Natural killer cell (primary cell): ENCODE data around the gene ZFYVE27. TPM values are rescaled to one million over a fixed set of nuclear protein-coding genes. Genes with fewer than 3 reads are reported as not detected.

Experiments
- ATAC-seq, 3 donors: fragments of 150-1000 bp in 2 of 3; fragments of 200-7000 bp in 1 of 3; cut with Tn5 transposase; 1 replicate in 1 of 3; 2 replicates in 2 of 3; pipeline ENCODE4 v1.10.0; 2021; ENCODE audit warnings: mild to moderate bottlenecking in 2 of 3, moderate library complexity in 2 of 3
- DNase-seq, 2 donors: peaks; one replicate each; pipeline versions ENCODE4 v3.0.0 to v3.0.0-alpha.2; 2013 to 2021; ENCODE audit warnings: mixed read lengths in 1 of 2
- H3K27ac ChIP-seq: one replicate; pipeline ENCODE4 v1.5.1; 2013; ENCODE audit warnings: mild to moderate bottlenecking, low read length
- H3K27me3 ChIP-seq: one replicate; pipeline ENCODE4 v1.6.1; 2013; ENCODE audit warnings: low read length; ENCODE audit not compliant: control insufficient read depth, insufficient read depth
- H3K36me3 ChIP-seq: one replicate; pipeline ENCODE4 v1.6.1; 2013; ENCODE audit warnings: low read length; ENCODE audit not compliant: control insufficient read depth, insufficient read depth
- H3K4me1 ChIP-seq: one replicate; pipeline ENCODE4 v1.6.1; 2013; ENCODE audit warnings: low read length; ENCODE audit not compliant: control insufficient read depth, insufficient read depth
- H3K4me3 ChIP-seq: one replicate; pipeline ENCODE4 v1.5.1; 2013; ENCODE audit warnings: low read length
- H3K9me3 ChIP-seq: one replicate; pipeline ENCODE4 v1.6.1; 2013; ENCODE audit warnings: low read length; ENCODE audit not compliant: control insufficient read depth, insufficient read depth
- H3K27ac Mint-ChIP-seq, 2 donors: one replicate each; pipeline ENCODE4 v1.8.0; 2022; ENCODE audit warnings: mild to moderate bottlenecking in 2 of 2, mixed read lengths in 2 of 2, moderate library complexity in 1 of 2
- H3K27me3 Mint-ChIP-seq, 2 donors: one replicate each; pipeline ENCODE4 v1.8.0; 2022; ENCODE audit warnings: low read depth in 2 of 2, mixed read lengths in 2 of 2
- H3K36me3 Mint-ChIP-seq: one replicate; pipeline ENCODE4 v1.8.0; 2022; ENCODE audit warnings: mixed read lengths
- H3K4me1 Mint-ChIP-seq, 2 donors: one replicate each; pipeline ENCODE4 v1.8.0; 2022; ENCODE audit warnings: mixed read lengths in 2 of 2
- H3K4me3 Mint-ChIP-seq: one replicate; pipeline ENCODE4 v1.8.0; 2022; ENCODE audit warnings: mild to moderate bottlenecking, moderate library complexity, mixed read lengths
- H3K9me3 Mint-ChIP-seq, 2 donors: one replicate each; pipeline ENCODE4 v1.8.0; 2022; ENCODE audit warnings: mixed read lengths in 2 of 2
- WGBS: methylation state at CpG from one replicate; pipeline ENCODE4 v1.1.7; 2013; ENCODE audit warnings: missing lambda C conversion rate; ENCODE audit not compliant: insufficient coverage; 5-methylcytosine and 5-hydroxymethylcytosine counted together
- intact Hi-C: fragments of 100-400 bp; cut with micrococcal nuclease; formaldehyde crosslinking; loops from one replicate; pipeline ENCODE4 v1.14.2; 2022
- total RNA-seq, 4 donors: library from RNA; stranded (reverse); fragments of 120-200 nt in 1 of 4; gene quantifications; one replicate each; pipeline versions ENCODE4 v1.2.3 to v1.2.4, GENCODE V29; 2013 to 2022
- TF ChIP-seq, protein P1 (sequence below): fragments of 200-600 bp; IDR thresholded peaks from one replicate; pipeline ENCODE4 v1.8.0; 2022; ENCODE audit warnings: antibody characterized with exemption

The ZFYVE27 gene
- total RNA-seq, 3 donors from 2014 or later (not counting 1 experiment from before 2014, with no cell fraction given) = 63.0 to 82.8 (median 76.4) TPM

DNA sequence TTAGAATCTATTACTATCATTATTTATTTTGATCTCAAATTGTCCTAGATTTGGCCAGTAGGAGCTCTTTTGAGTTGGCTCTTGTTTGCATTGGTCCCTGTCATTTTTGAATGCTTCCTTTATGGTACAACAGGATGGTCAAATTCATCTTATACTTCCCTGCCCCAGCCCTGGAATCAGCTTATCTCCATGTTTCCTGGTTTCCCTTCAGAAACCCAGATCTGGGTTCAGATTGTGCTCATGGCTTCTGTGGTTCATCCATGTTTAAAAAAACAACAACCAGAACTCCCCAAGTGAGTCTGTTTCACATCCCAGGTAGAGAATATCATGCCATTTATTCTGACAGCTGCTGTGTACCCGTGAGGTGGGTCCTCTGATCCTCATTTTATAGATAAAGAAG lies 10.6 kb downstream of the ZFYVE27 start:
- peaks cover 22% of the 10 kb centered on the region for H3K36me3 Mint-ChIP-seq
- no peaks in the 10 kb centered on the region for H3K9me3 ChIP-seq
- H3K36me3 ChIP-seq = peaks cover 85% of the 10 kb centered on the region
- H3K27ac Mint-ChIP-seq = no peak overlapping the region
- H3K4me1 ChIP-seq = peaks cover 3% of the 10 kb centered on the region
- intact Hi-C loops = no loop called here
- H3K27ac ChIP-seq = no peak overlapping the region
- 90% methylated on average over 1 of the region's 1 CpG for WGBS
- H3K4me3 Mint-ChIP-seq = no peak overlapping the region
- H3K4me3 ChIP-seq = no peak overlapping the region
- DNase-seq (no peak), ATAC-seq (no peak)
- TF ChIP-seq, protein P1, sequence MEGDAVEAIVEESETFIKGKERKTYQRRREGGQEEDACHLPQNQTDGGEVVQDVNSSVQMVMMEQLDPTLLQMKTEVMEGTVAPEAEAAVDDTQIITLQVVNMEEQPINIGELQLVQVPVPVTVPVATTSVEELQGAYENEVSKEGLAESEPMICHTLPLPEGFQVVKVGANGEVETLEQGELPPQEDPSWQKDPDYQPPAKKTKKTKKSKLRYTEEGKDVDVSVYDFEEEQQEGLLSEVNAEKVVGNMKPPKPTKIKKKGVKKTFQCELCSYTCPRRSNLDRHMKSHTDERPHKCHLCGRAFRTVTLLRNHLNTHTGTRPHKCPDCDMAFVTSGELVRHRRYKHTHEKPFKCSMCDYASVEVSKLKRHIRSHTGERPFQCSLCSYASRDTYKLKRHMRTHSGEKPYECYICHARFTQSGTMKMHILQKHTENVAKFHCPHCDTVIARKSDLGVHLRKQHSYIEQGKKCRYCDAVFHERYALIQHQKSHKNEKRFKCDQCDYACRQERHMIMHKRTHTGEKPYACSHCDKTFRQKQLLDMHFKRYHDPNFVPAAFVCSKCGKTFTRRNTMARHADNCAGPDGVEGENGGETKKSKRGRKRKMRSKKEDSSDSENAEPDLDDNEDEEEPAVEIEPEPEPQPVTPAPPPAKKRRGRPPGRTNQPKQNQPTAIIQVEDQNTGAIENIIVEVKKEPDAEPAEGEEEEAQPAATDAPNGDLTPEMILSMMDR = no peak
- no peaks in the 10 kb centered on the region for H3K9me3 Mint-ChIP-seq
- H3K27me3 Mint-ChIP-seq = no peaks in the 10 kb centered on the region
- no peaks in the 10 kb centered on the region for H3K27me3 ChIP-seq
- H3K4me1 Mint-ChIP-seq = peaks cover 10 to 28% of the 10 kb centered on the region in 2 donors

DNA sequence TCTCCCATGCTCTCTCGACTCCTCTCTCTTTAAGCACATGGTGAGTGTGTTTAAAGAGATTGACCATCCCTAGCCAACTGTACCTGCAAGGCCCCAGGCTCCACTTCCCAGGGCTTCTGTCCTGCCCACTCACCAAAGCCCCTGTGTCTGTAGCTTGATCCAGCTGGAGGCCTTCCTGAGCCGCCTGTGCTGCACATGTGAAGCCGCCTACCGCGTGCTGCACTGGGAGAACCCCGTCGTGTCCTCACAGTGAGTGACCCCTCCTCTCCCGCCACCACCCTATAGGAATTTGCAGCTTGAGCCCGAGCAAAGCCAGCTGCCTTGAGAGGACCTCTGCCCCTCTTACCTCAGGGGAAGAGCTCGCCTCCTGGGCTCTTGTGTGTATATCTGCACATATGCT lies 11.2 kb downstream of the ZFYVE27 start:
- no peak overlapping the region for H3K4me3 Mint-ChIP-seq
- H3K4me3 ChIP-seq = no peak overlapping the region
- peaks cover 84% of the 10 kb centered on the region for H3K36me3 ChIP-seq
- TF ChIP-seq, protein P1 = no peak
- 96% methylated on average over 9 of the region's 10 CpGs for WGBS
- H3K27ac ChIP-seq = no peak overlapping the region
- no peaks in the 10 kb centered on the region for H3K9me3 ChIP-seq
- DNase-seq (no peak), ATAC-seq (no peak)
- no peaks in the 10 kb centered on the region for H3K9me3 Mint-ChIP-seq
- H3K27me3 ChIP-seq = no peaks in the 10 kb centered on the region
- no peak overlapping the region for H3K27ac Mint-ChIP-seq
- peaks cover 22% of the 10 kb centered on the region for H3K36me3 Mint-ChIP-seq
- H3K4me1 Mint-ChIP-seq = peaks cover 7 to 22% of the 10 kb centered on the region in 2 donors
- H3K4me1 ChIP-seq = no peaks in the 10 kb centered on the region
- intact Hi-C loops = no loop called here
- H3K27me3 Mint-ChIP-seq = no peaks in the 10 kb centered on the region

DNA sequence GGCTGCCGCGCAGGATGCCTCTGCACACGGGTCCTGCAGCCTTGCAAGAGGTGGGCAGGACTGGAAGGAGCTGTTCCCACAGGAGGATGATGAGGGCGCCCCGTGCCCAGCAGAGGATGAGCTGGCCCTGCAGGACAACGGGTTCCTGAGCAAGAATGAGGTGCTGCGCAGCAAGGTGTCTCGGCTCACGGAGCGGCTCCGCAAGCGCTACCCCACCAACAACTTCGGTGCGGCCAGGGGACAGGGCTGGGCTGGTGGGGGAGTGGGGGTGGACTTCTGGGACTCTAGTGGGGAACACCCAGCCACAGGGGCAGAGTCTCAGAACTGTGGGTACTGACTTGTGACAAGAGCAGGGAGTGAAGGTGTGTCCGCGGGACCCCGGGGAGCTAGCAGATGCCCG lies 16.0 kb downstream of the ZFYVE27 start:
- ATAC-seq = no peak
- Mint-ChIP-seq H3K4me3 (no peak overlapping the region), H3K36me3 (peaks cover 24% of the 10 kb centered on the region), H3K27me3 (no peaks in the 10 kb centered on the region), H3K27ac (no peak overlapping the region), H3K4me1 (no peaks in the 10 kb centered on the region), H3K9me3 (no peaks in the 10 kb centered on the region)
- TF ChIP-seq, protein P1 = no peak
- WGBS = 97% methylated on average over 18 of the region's 18 CpGs
- Histone ChIP-seq H3K27me3 (no peaks in the 10 kb centered on the region), H3K36me3 (peaks cover 96% of the 10 kb centered on the region), H3K27ac (no peak overlapping the region), H3K4me3 (no peak overlapping the region), H3K4me1 (no peaks in the 10 kb centered on the region), H3K9me3 (no peaks in the 10 kb centered on the region)
- no peak for DNase-seq
- intact Hi-C loops = no loop called here

DNA sequence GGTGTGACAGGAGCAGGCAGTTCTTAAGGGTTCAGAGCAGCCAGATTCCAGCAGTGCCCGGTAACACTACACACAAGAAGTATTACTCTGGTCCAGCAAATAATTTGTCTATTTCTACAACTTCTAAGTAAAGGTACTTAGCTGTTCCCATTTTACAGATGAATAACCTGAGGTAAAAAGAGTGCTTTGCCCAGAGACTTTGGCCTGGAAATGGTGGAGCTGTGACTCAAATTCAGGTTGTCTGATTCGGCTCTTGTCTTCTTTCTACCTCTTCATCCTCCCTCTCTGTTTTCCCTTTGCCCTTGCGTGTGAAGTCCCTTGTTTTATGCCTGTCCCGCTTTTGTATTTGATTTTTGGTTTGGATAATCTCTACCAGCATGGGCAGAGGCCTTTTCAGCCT lies 17.8 kb downstream of the ZFYVE27 start:
- H3K36me3 Mint-ChIP-seq = peaks cover 24% of the 10 kb centered on the region
- H3K27me3 Mint-ChIP-seq = no peaks in the 10 kb centered on the region

More for the DNA sequence above, 17.8 kb downstream of the ZFYVE27 start:
- 63% methylated on average over 3 of the region's 4 CpGs for WGBS
- TF ChIP-seq, protein P1 = no peak
- no peaks in the 10 kb centered on the region for H3K9me3 ChIP-seq
- H3K4me3 ChIP-seq = no peak overlapping the region
- Mint-ChIP-seq H3K9me3 (no peaks in the 10 kb centered on the region), H3K4me3 (no peak overlapping the region), H3K4me1 (no peaks in the 10 kb centered on the region), H3K27ac (no peak overlapping the region)
- no peak overlapping the region for H3K27ac ChIP-seq
- H3K4me1 ChIP-seq = no peaks in the 10 kb centered on the region
- ATAC-seq (no peak), DNase-seq (no peak)
- intact Hi-C loops = no loop called here
- H3K27me3 ChIP-seq = no peaks in the 10 kb centered on the region
- peaks cover 89% of the 10 kb centered on the region for H3K36me3 ChIP-seq
